GM21390 (cell line): ENCODE measurements around the gene FIBP.

Experiments used
- ATAC-seq: cut with Tn5 transposase; IDR thresholded peaks from one replicate; pipeline ENCODE4 v1.9.1; 2021; ENCODE audit not compliant: unreplicated experiment

FIBP gene

GRCh38 chr11:65860278-65861164 is 27.8 kb downstream of the FIBP start, which contains the start of gene MUS81:
Gene MUS81 (plus strand): TSS chr11:65860433. CDS start chr11:65860754, 321 bp downstream.
- peak; percentile 33 for ATAC-seq

GRCh38 chr11:65859812-65860277 is 28.4 kb downstream of the FIBP start:
- no peak for ATAC-seq

- ATAC-seq, result peak; percentile 42
These were observed 29.0 kb downstream of the FIBP start for GRCh38 chr11:65859095-65859811.

GRCh38 chr11:65858681-65859087 is 29.6 kb downstream of the FIBP start:
- ATAC-seq, result no peak

- peak; percentile 48 for ATAC-seq
These were observed 30.2 kb downstream of the FIBP start, which contains the start of gene CFL1 for GRCh38 chr11:65857853-65858680. Gene CFL1 (minus strand): TSS chr11:65858180. CDS start chr11:65858099, 81 bp downstream.

GRCh38 chr11:65857500-65857852 is 30.8 kb downstream of the FIBP start:
- no peak for ATAC-seq

GRCh38 chr11:65856689-65857499 is 31.4 kb downstream of the FIBP start:
- ATAC-seq, result no peak

- no peak for ATAC-seq
These were observed 32.3 kb downstream of the FIBP start for GRCh38 chr11:65855927-65856363.

GRCh38 chr11:65854852-65855837 is 33.1 kb downstream of the FIBP start:
- ATAC-seq, result no peak

- no peak for ATAC-seq
These were observed 34.1 kb downstream of the FIBP start for GRCh38 chr11:65854161-65854592.

- no peak for ATAC-seq
These were observed 34.9 kb downstream of the FIBP start for GRCh38 chr11:65853246-65853979.

GRCh38 chr11:65852508-65853245 is 35.6 kb downstream of the FIBP start:
- no peak for ATAC-seq

GRCh38 chr11:65851811-65852507 is 36.3 kb downstream of the FIBP start:
- ATAC-seq, result no peak

GRCh38 chr11:65851083-65851579 is 37.1 kb downstream of the FIBP start:
- no peak for ATAC-seq

GRCh38 chr11:65850217-65851082 is 37.8 kb downstream of the FIBP start:
- no peak for ATAC-seq

GRCh38 chr11:65849771-65850216 is 38.5 kb downstream of the FIBP start:
- ATAC-seq, result no peak
